ENCODE measurements around the gene CCDC18. TPM values are rescaled to one million over a fixed set of nuclear protein-coding genes. Genes with fewer than 3 reads are reported as not detected.
"Not testable (repeated sequence)": the region's sequence is repeated elsewhere in the genome, so short reads cannot be mapped to it uniquely, and the experiment has no call there.

The CCDC18 gene
- total RNA-seq, 1 donor from 2014 or later: 15.9 TPM

GRCh38 chr1:93275634-93276295, 95.2 kb downstream of the CCDC18 start:
- DNase-seq (no peak), ATAC-seq (ENCODE audit: low read depth) (no peak)
- Mint-ChIP-seq H3K36me3 (ENCODE audit: low read depth) (peaks cover 24% of the 10 kb centered on the region), H3K27ac (no peak overlapping the region), H3K4me3 (no peak overlapping the region), H3K9me3 (peaks cover 6% of the 10 kb centered on the region), H3K4me1 (no peaks in the 10 kb centered on the region), H3K27me3 (no peaks in the 10 kb centered on the region)
- ChIA-PET CTCF (interaction anchor here (1.6 kb wide), 1 partner anchor 29 kb away, joined by 4 read pairs; no protein-coding TSS in a partner anchor), POLR2A (no interaction called here)
- intact Hi-C loops (cut with micrococcal nuclease): no loop called here
- no peak for TF ChIP-seq CTCF (IDR thresholded peaks at IDR 0.05)

DNA sequence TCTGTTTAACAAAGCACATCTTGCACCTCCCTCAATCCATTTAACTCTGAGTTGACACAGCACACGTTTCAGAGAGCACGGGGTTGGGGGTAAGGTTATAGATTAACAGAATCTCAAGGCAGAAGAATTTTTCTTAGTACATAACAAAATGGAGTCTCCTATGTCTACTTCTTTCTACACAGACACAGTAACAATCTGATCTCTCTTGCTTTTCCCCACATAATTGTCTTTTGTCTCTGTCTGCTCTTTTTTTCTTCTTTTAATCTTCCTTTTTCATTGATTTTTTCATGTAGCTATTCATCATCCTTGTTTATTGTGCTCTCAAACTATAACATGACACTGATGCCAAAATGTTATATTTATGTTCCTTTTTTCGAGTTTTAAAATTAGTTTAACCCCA, 97.0 kb downstream of the CCDC18 start:
- peaks cover 34% of the 10 kb centered on the region for H3K36me3 Mint-ChIP-seq (ENCODE audit: low read depth)
- H3K4me3 Mint-ChIP-seq; H3K9me3 Mint-ChIP-seq; H3K4me1 Mint-ChIP-seq; H3K27me3 Mint-ChIP-seq; DNase-seq; H3K27ac Mint-ChIP-seq; intact Hi-C loops (cut with micrococcal nuclease); CTCF ChIA-PET; ATAC-seq (ENCODE audit: low read depth); POLR2A ChIA-PET: not testable (repeated sequence)

DNA sequence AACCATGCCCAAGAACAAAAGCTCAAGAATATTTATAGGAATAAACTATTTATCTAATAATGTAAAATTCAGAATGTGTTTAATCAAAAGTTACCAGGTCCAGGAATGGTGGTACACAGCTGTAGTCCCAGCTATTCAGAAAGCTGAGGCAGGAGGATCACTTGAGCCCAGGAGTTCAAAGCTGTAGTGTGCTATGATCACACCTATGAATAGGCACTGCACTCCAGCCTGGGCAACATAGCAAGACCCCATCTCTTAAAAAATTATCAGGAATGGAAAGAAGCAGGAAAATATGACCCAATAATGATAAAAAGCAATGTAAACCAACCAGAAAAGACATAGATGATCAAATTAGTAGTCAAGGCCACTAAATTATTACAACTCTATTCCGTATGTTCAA, 103.0 kb downstream of the CCDC18 start:
- peaks cover 62% of the 10 kb centered on the region for H3K36me3 Mint-ChIP-seq (ENCODE audit: low read depth)
- no peak overlapping the region for H3K27ac Mint-ChIP-seq
- intact Hi-C loops (cut with micrococcal nuclease): no loop called here
- ATAC-seq (ENCODE audit: low read depth) (no peak), DNase-seq (no peak)
- TF ChIP-seq CTCF (IDR thresholded peaks at IDR 0.05): no peak
- no peak overlapping the region for H3K4me3 Mint-ChIP-seq
- ChIA-PET CTCF (no interaction called here), POLR2A (no interaction called here)
- peaks cover 9% of the 10 kb centered on the region for H3K9me3 Mint-ChIP-seq
- H3K27me3 Mint-ChIP-seq: no peaks in the 10 kb centered on the region
- no peaks in the 10 kb centered on the region for H3K4me1 Mint-ChIP-seq

DNA sequence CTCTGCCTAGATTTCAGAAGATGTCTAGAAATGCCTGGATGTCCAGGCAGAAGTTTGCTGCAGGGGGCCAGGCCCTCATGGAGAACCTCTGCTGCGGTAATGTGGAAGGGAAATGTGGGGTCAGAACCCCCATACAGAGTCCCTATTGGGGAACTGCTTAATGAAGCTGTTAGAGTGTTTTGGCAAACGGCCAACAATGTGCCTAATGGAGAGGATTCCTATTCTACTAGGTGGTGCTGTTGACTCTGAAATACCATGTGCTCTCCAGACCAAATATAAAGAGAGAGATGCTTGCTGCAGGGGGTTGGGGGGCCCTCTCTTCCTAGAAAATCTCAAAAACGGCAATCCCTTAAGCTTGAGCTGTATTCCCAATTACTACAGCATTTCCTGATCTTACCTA, 108.0 kb downstream of the CCDC18 start:
- no peaks in the 10 kb centered on the region for H3K4me1 Mint-ChIP-seq
- POLR2A ChIA-PET: no interaction called here
- peaks cover 76% of the 10 kb centered on the region for H3K36me3 Mint-ChIP-seq (ENCODE audit: low read depth)
- no peak overlapping the region for H3K4me3 Mint-ChIP-seq
- ATAC-seq (ENCODE audit: low read depth) (no peak), DNase-seq (no peak)
- TF ChIP-seq CTCF (IDR thresholded peaks at IDR 0.05): no peak
- no peak overlapping the region for H3K27ac Mint-ChIP-seq
- CTCF ChIA-PET: interaction anchor here (0.7 kb wide), 1 partner anchor 502 kb away, joined by 3 read pairs; no protein-coding TSS in a partner anchor
- intact Hi-C loops (cut with micrococcal nuclease): no loop called here
- no peaks in the 10 kb centered on the region for H3K27me3 Mint-ChIP-seq
- H3K9me3 Mint-ChIP-seq: peaks cover 11% of the 10 kb centered on the region

DNA sequence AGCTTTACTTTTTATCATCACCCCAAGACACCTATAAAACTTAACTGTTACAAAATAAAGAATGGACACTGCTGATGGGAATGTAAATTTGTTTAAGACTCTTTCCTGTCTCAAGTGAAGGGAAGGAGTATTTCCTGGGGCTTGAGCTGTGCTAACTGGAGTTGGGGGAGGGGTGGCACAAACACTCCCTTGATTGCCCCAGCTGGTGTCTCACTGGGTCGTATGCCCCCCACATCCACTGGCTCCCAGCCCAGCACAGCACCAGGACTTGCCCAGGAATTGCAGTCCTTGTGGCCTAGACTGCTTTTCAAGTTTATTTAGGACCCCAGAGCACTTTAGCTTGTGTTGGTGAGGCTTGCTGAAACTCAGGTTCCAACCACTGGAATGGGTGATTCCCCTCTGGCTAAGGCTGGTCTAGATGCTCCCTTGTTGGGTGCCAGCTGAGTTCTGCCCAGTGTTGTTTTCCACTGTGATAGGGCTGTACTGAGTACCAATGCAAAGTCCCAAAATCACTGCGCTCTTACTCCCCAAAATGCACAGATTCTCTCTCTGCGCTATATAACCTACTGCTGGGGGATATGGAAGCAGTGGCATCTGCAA, 116.1 kb downstream of the CCDC18 start:
- H3K4me1 Mint-ChIP-seq: no peaks in the 10 kb centered on the region
- ChIA-PET CTCF (interaction anchor here (0.9 kb wide), 1 partner anchor 8 kb away, joined by 4 read pairs; no protein-coding TSS in a partner anchor), POLR2A (no interaction called here)
- H3K9me3 Mint-ChIP-seq: peaks cover 2% of the 10 kb centered on the region
- TF ChIP-seq CTCF (IDR thresholded peaks at IDR 0.05): no peak
- H3K27ac Mint-ChIP-seq: no peak overlapping the region
- DNase-seq (no peak), ATAC-seq (ENCODE audit: low read depth) (no peak)
- H3K27me3 Mint-ChIP-seq: no peaks in the 10 kb centered on the region
- H3K4me3 Mint-ChIP-seq: no peak overlapping the region
- intact Hi-C loops (cut with micrococcal nuclease): no loop called here
- H3K36me3 Mint-ChIP-seq (ENCODE audit: low read depth): peaks cover 38% of the 10 kb centered on the region
